Transverse colon (tissue), 4 donors: ENCODE results near the gene RAMP3.

Experiments used
- POLR2A ChIP-seq: fragments of 450-650 bp; IDR thresholded peaks from one replicate; pipeline ENCODE4 v1.6.1; 2016; ENCODE audit warnings: antibody characterized with exemption, mild to moderate bottlenecking, moderate library complexity
- POLR2AphosphoS5 ChIP-seq, 3 donors: sonication (generic); formaldehyde crosslinking; IDR thresholded peaks; one replicate each; pipeline ENCODE4 v1.6.1; 2016; ENCODE audit warnings: antibody characterized with exemption in 3 of 3
- TF ChIP-seq, protein P1 (sequence below), 5 experiments: fragments of 200-600 bp in 3 of 5; fragments of 450-650 bp in 2 of 5; sonication (generic) in 3 of 5; IDR thresholded peaks; 1 replicate in 2 of 5; 2 replicates in 3 of 5; pipeline ENCODE4 v1.5.1; 2016 to 2017; ENCODE audit warnings: antibody characterized with exemption in 5 of 5, inconsistent platforms in 3 of 5, mild to moderate bottlenecking in 2 of 5, moderate library complexity in 1 of 5

DNA sequence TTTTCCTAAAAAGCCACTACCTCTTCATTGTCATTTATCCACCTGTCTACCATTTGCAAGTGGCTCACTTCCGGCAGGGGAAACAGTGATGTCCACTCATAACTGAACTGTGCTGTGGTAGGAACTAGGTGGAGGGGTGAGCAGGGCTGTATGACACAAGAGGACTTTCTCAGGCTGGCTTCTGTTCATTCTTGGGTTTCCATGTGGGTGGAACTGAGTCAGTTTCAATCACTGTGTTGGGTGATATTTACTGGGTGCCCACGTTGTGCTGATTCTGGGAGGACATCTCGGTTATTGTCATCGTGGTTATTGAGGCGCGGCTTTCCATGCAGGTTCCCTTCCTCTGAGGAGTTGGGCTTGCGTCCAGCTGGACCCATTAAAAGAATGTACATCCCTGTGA is 38.8 kb downstream of the RAMP3 start:
- TF ChIP-seq, protein P1, sequence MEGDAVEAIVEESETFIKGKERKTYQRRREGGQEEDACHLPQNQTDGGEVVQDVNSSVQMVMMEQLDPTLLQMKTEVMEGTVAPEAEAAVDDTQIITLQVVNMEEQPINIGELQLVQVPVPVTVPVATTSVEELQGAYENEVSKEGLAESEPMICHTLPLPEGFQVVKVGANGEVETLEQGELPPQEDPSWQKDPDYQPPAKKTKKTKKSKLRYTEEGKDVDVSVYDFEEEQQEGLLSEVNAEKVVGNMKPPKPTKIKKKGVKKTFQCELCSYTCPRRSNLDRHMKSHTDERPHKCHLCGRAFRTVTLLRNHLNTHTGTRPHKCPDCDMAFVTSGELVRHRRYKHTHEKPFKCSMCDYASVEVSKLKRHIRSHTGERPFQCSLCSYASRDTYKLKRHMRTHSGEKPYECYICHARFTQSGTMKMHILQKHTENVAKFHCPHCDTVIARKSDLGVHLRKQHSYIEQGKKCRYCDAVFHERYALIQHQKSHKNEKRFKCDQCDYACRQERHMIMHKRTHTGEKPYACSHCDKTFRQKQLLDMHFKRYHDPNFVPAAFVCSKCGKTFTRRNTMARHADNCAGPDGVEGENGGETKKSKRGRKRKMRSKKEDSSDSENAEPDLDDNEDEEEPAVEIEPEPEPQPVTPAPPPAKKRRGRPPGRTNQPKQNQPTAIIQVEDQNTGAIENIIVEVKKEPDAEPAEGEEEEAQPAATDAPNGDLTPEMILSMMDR (IDR thresholded peaks at IDR 0.05) = no peak
- TF ChIP-seq POLR2A = no peak
- no peak for TF ChIP-seq POLR2AphosphoS5 (IDR thresholded peaks at IDR 0.05)
